Heart left ventricle (tissue), 13 donors: Measurements from ENCODE around the gene ALDH1L1.
"Not testable (repeated sequence)": the region's sequence is repeated elsewhere in the genome, so short reads cannot be mapped to it uniquely, and the experiment has no call there.

Experiments
- POLR2A ChIP-seq, 2 donors: fragments of 450-650 bp; IDR thresholded peaks; one replicate each; pipeline ENCODE4 v1.6.1; 2017; ENCODE audit warnings: antibody characterized with exemption in 2 of 2, mild to moderate bottlenecking in 2 of 2, moderate library complexity in 2 of 2
- TF ChIP-seq, protein P1 (sequence below), 12 donors: fragments of 200-600 bp; sonication (generic) in 4 of 12; IDR thresholded peaks; one replicate each; pipeline versions ENCODE4 v1.5.0 to v1.8.0; 2018 to 2022; ENCODE audit warnings: antibody characterized with exemption in 12 of 12, mild to moderate bottlenecking in 5 of 12
- donor health status: ischemic (EF 13 %, LVEDD 7.1; RV severe dilation, severe dysfunction).
- donor health status: DM: no; HTN: yes; CAD: no.
- donor health status: DM: no; HTN: no; CAD: no.
- donor health status: ischemic (EF 25% LVEDD 6.9; RV normal size, moderate dysfunction).
- donor health status: ischemic (EF 25% LVEDD 5.7; RV mildly dilated, moderate dysfunction).
- donor health status: ischemic (EF 35%, LVEDD 5.7; RV mildly dilated, moderate dysfunction).
- donor health status: nonischemic (EF 11% LVEDD 7.7; RV severe dilation, severe dysfunction).
- donor health status: DM: yes; HTN: yes; CAD: no.
- donor health status: PGD.
- donor health status: ischemic (EF 29% LVEDD 5.4; RV normal size, mild dysfunction).
- donor health status: nonischemic (EF 23%, LVEDD 6.1; RV moderate dilation, normal function).

DNA sequence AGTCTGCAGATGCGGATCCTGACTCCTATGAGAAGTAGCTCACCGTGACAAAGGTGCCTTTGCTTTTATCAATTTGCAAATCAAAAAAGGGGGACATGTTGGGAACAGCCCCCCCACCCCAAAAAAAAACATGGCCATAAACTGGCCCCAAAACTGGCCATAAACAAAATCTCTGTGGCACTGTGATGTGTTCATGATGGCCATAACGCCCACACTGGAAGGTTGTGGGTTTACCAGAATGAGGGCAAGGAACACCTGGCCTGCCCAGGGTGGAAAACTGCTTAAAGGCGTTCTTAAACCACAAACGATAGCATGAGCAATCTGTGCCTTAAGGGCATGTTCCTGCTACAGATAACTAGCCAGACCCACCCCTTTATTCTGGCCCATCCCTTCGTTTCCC, 84.1 kb downstream of the ALDH1L1 start:
- TF ChIP-seq POLR2A (IDR thresholded peaks at IDR 0.05): not testable (repeated sequence)
- TF ChIP-seq, protein P1, sequence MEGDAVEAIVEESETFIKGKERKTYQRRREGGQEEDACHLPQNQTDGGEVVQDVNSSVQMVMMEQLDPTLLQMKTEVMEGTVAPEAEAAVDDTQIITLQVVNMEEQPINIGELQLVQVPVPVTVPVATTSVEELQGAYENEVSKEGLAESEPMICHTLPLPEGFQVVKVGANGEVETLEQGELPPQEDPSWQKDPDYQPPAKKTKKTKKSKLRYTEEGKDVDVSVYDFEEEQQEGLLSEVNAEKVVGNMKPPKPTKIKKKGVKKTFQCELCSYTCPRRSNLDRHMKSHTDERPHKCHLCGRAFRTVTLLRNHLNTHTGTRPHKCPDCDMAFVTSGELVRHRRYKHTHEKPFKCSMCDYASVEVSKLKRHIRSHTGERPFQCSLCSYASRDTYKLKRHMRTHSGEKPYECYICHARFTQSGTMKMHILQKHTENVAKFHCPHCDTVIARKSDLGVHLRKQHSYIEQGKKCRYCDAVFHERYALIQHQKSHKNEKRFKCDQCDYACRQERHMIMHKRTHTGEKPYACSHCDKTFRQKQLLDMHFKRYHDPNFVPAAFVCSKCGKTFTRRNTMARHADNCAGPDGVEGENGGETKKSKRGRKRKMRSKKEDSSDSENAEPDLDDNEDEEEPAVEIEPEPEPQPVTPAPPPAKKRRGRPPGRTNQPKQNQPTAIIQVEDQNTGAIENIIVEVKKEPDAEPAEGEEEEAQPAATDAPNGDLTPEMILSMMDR (IDR thresholded peaks at IDR 0.05): not testable (repeated sequence)
